Activated B cell treated with CpG ODN at 0.5 μM for 24 hours (primary cell): ENCODE results near the gene CRELD2. TPM values are rescaled to one million over a fixed set of nuclear protein-coding genes. Genes with fewer than 3 reads are reported as not detected.

Source experiments
- ATAC-seq: fragments of 200-7000 bp; cut with Tn5 transposase; one replicate; pipeline ENCODE4 v1.10.0; 2021; ENCODE audit warnings: low read depth, mild to moderate bottlenecking, moderate library complexity
- CTCF ChIA-PET: fragments of 350-600 bp; sonication (Branson Sonifier 250); formaldehyde crosslinking; loops from one replicate; lab custom pipeline; 2021; ENCODE audit warnings: antibody characterized with exemption; lab: Charles Lee
- POLR2A ChIA-PET: fragments of 350-600 bp; sonication (Branson Sonifier 250); formaldehyde crosslinking; loops from one replicate; lab custom pipeline; 2021; ENCODE audit warnings: antibody characterized with exemption; lab: Charles Lee
- DNase-seq: peaks from one replicate; pipeline ENCODE4 v3.0.0; 2022
- H3K27ac Mint-ChIP-seq: one replicate; pipeline ENCODE4 v1.8.0; 2020; ENCODE audit warnings: mixed read lengths
- H3K27me3 Mint-ChIP-seq: one replicate; pipeline ENCODE4 v1.8.0; 2021; ENCODE audit warnings: mixed read lengths
- H3K36me3 Mint-ChIP-seq: one replicate; pipeline ENCODE4 v1.8.0; 2021; ENCODE audit warnings: low read depth, mixed read lengths
- H3K4me1 Mint-ChIP-seq: one replicate; pipeline ENCODE4 v1.8.0; 2021; ENCODE audit warnings: mixed read lengths
- H3K4me3 Mint-ChIP-seq: one replicate; pipeline ENCODE4 v1.8.0; 2020; ENCODE audit warnings: mild to moderate bottlenecking, mixed read lengths
- H3K9me3 Mint-ChIP-seq: one replicate; pipeline ENCODE4 v1.8.0; 2020; ENCODE audit warnings: mixed read lengths
- intact Hi-C: fragments of 100-400 bp; cut with micrococcal nuclease; formaldehyde crosslinking; loops from one replicate; pipeline ENCODE4 v1.15.1; 2024
- total RNA-seq: library from RNA; stranded (reverse); gene quantifications from 2 replicates; pipeline ENCODE4 v1.2.3, GENCODE V29; 2022
- TF ChIP-seq, protein P1 (sequence below): fragments of 200-600 bp; IDR thresholded peaks from one replicate; pipeline ENCODE4 v1.8.0; 2022; ENCODE audit warnings: antibody characterized with exemption, mild to moderate bottlenecking

CRELD2 gene
- total RNA-seq, 1 donor from 2014 or later: 44.5 TPM

- no peaks in the 10 kb centered on the region for H3K9me3 Mint-ChIP-seq
- TF ChIP-seq, protein P1, sequence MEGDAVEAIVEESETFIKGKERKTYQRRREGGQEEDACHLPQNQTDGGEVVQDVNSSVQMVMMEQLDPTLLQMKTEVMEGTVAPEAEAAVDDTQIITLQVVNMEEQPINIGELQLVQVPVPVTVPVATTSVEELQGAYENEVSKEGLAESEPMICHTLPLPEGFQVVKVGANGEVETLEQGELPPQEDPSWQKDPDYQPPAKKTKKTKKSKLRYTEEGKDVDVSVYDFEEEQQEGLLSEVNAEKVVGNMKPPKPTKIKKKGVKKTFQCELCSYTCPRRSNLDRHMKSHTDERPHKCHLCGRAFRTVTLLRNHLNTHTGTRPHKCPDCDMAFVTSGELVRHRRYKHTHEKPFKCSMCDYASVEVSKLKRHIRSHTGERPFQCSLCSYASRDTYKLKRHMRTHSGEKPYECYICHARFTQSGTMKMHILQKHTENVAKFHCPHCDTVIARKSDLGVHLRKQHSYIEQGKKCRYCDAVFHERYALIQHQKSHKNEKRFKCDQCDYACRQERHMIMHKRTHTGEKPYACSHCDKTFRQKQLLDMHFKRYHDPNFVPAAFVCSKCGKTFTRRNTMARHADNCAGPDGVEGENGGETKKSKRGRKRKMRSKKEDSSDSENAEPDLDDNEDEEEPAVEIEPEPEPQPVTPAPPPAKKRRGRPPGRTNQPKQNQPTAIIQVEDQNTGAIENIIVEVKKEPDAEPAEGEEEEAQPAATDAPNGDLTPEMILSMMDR: no peak
- H3K4me3 Mint-ChIP-seq: peak overlapping the region; percentile 84
- ChIA-PET POLR2A (interaction anchor here (0.7 to 1.8 kb wide), 4 partner anchors 9 to 449 kb away, joined by 3 to 8 read pairs (median 4); no protein-coding TSS in a partner anchor), CTCF (interaction anchor here (0.9 kb wide), 1 partner anchor 113 kb away, joined by 3 read pairs; no protein-coding TSS in a partner anchor)
- no peak overlapping the region for H3K27ac Mint-ChIP-seq
- DNase-seq (no peak), ATAC-seq (no peak)
- H3K4me1 Mint-ChIP-seq: peaks cover 28% of the 10 kb centered on the region
- H3K36me3 Mint-ChIP-seq: peaks cover 38% of the 10 kb centered on the region
- intact Hi-C loops: no loop called here
- H3K27me3 Mint-ChIP-seq: no peaks in the 10 kb centered on the region
These were observed 1.6 kb upstream of the CRELD2 start for GRCh38 chr22:49916831-49917230.

GRCh38 chr22:49918911-49919881 is 762 bp downstream of the CRELD2 start:
- DNase-seq (no peak), ATAC-seq (no peak)
- peaks cover 23% of the 10 kb centered on the region for H3K36me3 Mint-ChIP-seq
- H3K9me3 Mint-ChIP-seq: no peaks in the 10 kb centered on the region
- CTCF ChIA-PET: interaction anchor here (1.4 kb wide), 1 partner anchor 12 kb away, joined by 4 read pairs; no protein-coding TSS in a partner anchor
- H3K4me3 Mint-ChIP-seq: peak overlapping the region; percentile 69
- POLR2A ChIA-PET: interaction anchor here (1.0 to 1.6 kb wide), 3 partner anchors 17 to 111 kb away, joined by 3 to 9 read pairs (median 6); no protein-coding TSS in a partner anchor
- H3K27me3 Mint-ChIP-seq: no peaks in the 10 kb centered on the region
- intact Hi-C loops: loop anchor here (1.0 to 2.0 kb wide), 2 partner anchors 66 to 92 kb away; partner anchors contain the start of genes BRD1 and ZBED4
- TF ChIP-seq, protein P1: no peak
- H3K4me1 Mint-ChIP-seq: peaks cover 43% of the 10 kb centered on the region
- H3K27ac Mint-ChIP-seq: no peak overlapping the region

- POLR2A ChIA-PET: interaction anchor here (0.6 to 1.0 kb wide), 2 partner anchors 10 to 37 kb away, joined by 3 read pairs; no protein-coding TSS in a partner anchor
- no peak for DNase-seq
- H3K4me1 Mint-ChIP-seq: peaks cover 60% of the 10 kb centered on the region
These were observed 2.4 kb downstream of the CRELD2 start for GRCh38 chr22:49920859-49921258.

GRCh38 chr22:49921508-49922278 is 3.3 kb downstream of the CRELD2 start:
- no peaks in the 10 kb centered on the region for H3K9me3 Mint-ChIP-seq
- DNase-seq: no peak
- TF ChIP-seq, protein P1: no peak
- no peak overlapping the region for H3K27ac Mint-ChIP-seq
- peaks cover 61% of the 10 kb centered on the region for H3K4me1 Mint-ChIP-seq
- intact Hi-C loops: loop anchor here (10.0 kb wide), 1 partner anchor 267 kb away; no protein-coding TSS in a partner anchor
- CTCF ChIA-PET: interaction anchor here (1.9 kb wide), 1 partner anchor 109 kb away, joined by 4 read pairs; no protein-coding TSS in a partner anchor
- no peak for ATAC-seq
- H3K4me3 Mint-ChIP-seq: no peak overlapping the region
- peaks cover 24% of the 10 kb centered on the region for H3K36me3 Mint-ChIP-seq
- H3K27me3 Mint-ChIP-seq: no peaks in the 10 kb centered on the region
- POLR2A ChIA-PET: no interaction called here

More at GRCh38 chr22:49920859-49921258, 2.4 kb downstream of the CRELD2 start:
- CTCF ChIA-PET: interaction anchor here (1.4 kb wide), 1 partner anchor 11 kb away, joined by 4 read pairs; no protein-coding TSS in a partner anchor
- Mint-ChIP-seq H3K27me3 (no peaks in the 10 kb centered on the region), H3K4me3 (no peak overlapping the region), H3K9me3 (no peaks in the 10 kb centered on the region), H3K36me3 (peaks cover 24% of the 10 kb centered on the region), H3K27ac (no peak overlapping the region)
- intact Hi-C loops: loop anchor here (10.0 kb wide), 1 partner anchor 266 kb away; no protein-coding TSS in a partner anchor
- TF ChIP-seq, protein P1: no peak
- no peak for ATAC-seq
